ENCODE results near the gene CCSER1.

DNA sequence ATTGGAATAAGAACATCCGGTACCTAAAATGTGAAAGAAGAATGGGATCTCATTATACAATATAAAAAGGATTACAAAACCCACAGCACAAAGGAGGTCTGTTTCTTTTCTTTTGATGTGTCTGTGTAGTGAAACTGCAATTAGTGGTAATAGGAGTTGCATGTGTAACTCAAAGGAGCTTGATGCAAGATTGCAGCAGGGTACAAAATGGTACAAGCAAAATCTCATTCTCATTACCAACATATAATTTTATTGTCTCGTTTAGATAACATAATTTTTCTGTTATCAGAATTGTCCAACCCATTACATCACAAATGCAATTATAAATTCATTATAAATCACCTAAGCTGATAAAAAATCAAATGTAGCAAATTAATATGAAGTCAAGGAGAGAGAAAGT lies 47.1 kb upstream of the CCSER1 start:
- TF ChIP-seq, protein P1, sequence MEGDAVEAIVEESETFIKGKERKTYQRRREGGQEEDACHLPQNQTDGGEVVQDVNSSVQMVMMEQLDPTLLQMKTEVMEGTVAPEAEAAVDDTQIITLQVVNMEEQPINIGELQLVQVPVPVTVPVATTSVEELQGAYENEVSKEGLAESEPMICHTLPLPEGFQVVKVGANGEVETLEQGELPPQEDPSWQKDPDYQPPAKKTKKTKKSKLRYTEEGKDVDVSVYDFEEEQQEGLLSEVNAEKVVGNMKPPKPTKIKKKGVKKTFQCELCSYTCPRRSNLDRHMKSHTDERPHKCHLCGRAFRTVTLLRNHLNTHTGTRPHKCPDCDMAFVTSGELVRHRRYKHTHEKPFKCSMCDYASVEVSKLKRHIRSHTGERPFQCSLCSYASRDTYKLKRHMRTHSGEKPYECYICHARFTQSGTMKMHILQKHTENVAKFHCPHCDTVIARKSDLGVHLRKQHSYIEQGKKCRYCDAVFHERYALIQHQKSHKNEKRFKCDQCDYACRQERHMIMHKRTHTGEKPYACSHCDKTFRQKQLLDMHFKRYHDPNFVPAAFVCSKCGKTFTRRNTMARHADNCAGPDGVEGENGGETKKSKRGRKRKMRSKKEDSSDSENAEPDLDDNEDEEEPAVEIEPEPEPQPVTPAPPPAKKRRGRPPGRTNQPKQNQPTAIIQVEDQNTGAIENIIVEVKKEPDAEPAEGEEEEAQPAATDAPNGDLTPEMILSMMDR (IDR thresholded peaks at IDR 0.05) = no peak
- no peak for TF ChIP-seq POLR2A (IDR thresholded peaks at IDR 0.05)
